Activated CD8-positive, alpha-beta memory T cell treated with anti-CD3 and anti-CD28 coated beads for 36 hours (primary cell): ENCODE results near the gene ME1. TPM values are rescaled to one million over a fixed set of nuclear protein-coding genes. Genes with fewer than 3 reads are reported as not detected.
"Not testable (repeated sequence)": the region's sequence is repeated elsewhere in the genome, so short reads cannot be mapped to it uniquely, and the experiment has no call there.

Source experiments
- CTCF ChIA-PET: fragments of 350-600 bp; sonication (Branson Sonifier 250); formaldehyde crosslinking; loops from one replicate; lab custom pipeline; 2021; ENCODE audit warnings: antibody characterized with exemption; lab: Charles Lee
- POLR2A ChIA-PET: fragments of 350-600 bp; sonication (Branson Sonifier 250); formaldehyde crosslinking; loops from one replicate; lab custom pipeline; 2021; ENCODE audit warnings: antibody characterized with exemption; lab: Charles Lee
- total RNA-seq, 2 experiments: library from RNA; stranded (reverse); gene quantifications; one replicate each; pipeline ENCODE4 v1.2.3, GENCODE V29; 2021

ME1 gene
- total RNA-seq, 2 experiments from 2014 or later, result 0.34 to 0.44 TPM

- ChIA-PET CTCF (no interaction called here), POLR2A (no interaction called here)
Observed at GRCh38 chr6:83367104-83367503, 63.7 kb downstream of the ME1 start.

GRCh38 chr6:83365931-83366330 is 64.9 kb downstream of the ME1 start:
- CTCF ChIA-PET, result no interaction called here
- POLR2A ChIA-PET, result no interaction called here

DNA sequence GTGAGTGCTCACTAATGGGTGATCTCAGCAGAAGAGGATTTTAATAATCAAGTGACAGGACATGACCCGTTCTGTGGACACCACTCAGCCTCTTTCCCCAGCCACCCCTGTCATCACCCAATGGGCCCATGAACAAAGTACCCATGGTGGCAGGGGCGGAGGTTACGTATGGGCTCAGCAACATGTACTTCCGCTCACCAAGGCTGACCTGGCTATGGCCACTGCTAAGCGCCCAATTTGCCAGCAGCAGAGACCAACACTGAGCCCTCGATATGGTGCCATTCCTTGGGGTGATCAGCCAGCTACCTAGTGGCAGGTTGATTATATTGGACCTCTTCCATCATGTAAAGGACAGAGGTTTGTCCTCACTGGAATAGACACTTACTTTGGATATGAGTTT is 68.5 kb downstream of the ME1 start:
- POLR2A ChIA-PET, result not testable (repeated sequence)

GRCh38 chr6:83359638-83360037 is 71.2 kb downstream of the ME1 start:
- ChIA-PET POLR2A (no interaction called here), CTCF (no interaction called here)

More for the DNA sequence above, 68.5 kb downstream of the ME1 start:
- CTCF ChIA-PET, result not testable (repeated sequence)

GRCh38 chr6:83354747-83355146 is 76.1 kb downstream of the ME1 start:
- CTCF ChIA-PET, result no interaction called here
- POLR2A ChIA-PET, result no interaction called here

DNA sequence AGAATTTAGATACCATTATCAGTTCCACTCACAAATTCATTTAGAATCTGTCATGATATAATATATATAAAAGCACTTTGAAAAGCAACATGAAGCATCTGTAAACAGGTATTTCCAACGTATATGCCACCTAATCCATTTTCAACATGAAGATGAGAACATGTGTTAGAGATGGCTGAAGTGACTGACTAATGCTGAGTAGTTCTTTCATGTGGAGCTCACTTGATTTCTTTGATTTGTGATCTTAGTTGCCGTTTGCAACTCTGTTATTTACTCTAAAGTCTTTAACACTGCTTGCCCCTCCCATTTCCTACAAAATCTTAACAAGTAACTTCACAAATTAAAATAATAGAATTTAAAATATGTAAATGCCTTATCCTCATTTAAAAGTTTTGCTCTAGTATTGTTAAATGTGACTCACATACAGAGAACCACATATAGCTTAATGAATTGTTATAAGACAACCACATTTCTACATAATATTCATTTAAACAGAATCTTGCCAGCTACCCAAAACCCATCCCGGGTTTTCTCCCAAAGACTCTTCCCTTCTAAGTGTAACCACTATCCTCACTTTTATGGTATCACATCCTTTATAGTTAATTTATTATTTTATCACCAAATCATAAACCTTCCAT is 78.3 kb downstream of the ME1 start:
- CTCF ChIA-PET, result no interaction called here
- POLR2A ChIA-PET, result no interaction called here

DNA sequence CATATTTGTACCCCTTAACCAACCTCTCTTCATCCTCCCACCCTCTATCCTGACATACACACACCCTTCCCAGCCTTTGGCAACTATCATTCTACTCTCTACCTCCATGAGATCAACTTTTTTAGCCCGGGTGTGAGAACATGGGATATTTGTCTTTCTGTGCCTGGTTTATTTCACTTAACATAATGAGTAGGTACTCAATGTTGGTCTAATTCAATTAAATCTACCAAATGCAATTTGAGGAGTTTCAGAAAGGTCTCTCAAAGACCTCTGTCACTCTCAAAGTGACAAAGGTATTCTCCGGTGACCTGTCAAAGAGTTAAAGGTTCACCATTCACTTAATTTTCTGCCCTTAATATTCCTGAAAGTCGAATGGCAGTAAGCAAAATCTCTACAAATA is 87.7 kb downstream of the ME1 start:
- CTCF ChIA-PET, result no interaction called here
- POLR2A ChIA-PET, result no interaction called here

DNA sequence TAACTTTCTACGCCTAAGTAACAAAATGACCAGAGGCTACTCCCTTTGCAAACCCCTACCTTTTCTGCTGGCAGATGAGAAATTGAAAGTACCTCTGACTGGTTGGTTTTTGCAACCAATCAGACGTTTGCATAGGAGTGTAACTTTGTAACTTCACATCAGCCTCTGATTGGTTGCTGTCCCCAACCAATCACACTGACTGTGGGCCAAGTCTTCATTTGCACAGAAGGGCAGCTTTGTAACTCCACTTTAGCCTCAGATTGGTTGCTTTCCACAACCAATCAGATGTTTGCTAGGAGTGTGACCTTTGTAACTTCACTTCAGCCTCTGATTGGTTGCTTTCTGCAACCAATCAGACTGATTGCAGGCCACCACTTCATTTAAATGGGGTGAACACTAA is 89.1 kb downstream of the ME1 start:
- ChIA-PET CTCF (no interaction called here), POLR2A (no interaction called here)

DNA sequence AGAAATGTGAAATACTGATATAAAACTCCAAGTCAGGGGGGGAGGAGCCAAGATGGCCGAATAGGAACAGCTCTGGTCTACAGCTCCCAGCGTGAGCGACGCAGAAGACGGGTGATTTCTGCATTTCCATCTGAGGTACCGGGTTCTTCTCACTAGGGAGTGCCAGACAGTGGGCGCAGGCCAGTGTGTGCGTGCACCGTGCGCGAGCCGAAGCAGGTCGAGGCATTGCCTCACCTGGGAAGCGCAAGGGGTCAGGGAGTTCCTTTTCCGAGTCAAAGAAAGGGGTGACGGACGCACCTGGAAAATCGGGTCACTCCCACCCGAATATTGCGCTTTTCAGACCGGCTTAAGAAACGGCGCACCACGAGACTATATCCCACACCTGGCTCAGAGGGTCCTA is 96.9 kb downstream of the ME1 start:
- POLR2A ChIA-PET, CTCF ChIA-PET: not testable (repeated sequence)

DNA sequence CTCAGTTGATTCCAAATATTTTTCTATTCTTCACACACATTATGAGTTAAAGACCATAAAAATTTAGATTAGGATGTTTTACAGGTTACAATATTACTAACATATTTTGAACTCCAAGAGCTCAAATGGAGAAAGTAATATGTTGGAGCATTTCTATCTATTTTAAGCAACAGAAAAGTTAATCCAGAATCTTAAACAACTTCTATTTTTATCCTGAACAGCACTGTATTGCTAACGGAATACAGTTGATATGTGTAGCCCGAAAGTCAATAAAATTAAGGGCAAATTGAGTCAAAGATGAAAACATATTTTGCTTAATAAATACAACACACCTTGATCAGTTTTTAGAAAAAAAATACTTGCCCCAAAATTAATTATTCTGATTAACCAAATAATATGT is 97.4 kb downstream of the ME1 start:
- POLR2A ChIA-PET, result no interaction called here
- CTCF ChIA-PET, result no interaction called here

DNA sequence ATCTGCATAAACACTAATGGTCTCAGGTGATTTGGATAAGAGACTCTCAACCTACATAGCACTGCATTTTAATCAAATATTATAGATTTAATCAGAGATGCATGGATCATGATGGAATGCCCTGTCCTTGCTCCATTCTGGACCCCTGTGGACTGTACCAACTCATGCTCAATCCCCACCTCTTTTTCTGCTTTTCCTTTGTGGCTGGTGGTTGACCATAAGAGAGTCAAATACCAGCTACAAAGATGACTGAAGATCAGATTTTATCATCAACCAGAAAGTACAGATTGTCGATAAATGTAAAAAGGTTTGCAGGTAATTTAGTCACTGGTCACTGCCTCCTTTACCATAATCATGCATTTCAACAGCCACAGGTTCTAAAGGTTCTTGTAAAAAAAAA is 116.2 kb downstream of the ME1 start:
- POLR2A ChIA-PET, result no interaction called here
- CTCF ChIA-PET, result no interaction called here

DNA sequence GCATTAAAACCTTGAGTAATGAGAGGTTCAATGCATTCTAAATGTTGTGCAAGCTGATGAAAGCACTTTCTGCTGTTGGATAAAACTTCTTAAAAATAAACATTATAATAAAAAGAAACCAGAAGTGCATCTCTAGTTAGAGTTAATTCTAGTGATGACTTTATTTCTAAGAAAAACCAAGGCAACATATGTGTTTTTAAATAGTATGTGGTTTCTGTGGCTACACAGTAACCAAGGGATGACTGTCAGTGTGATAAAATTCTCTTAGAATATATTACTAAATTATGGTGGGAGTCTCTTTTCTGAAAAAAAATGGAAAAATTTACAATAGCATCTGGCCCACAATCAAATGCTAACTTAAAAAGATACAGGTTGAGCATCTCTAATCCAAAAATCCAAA is 117.0 kb downstream of the ME1 start:
- ChIA-PET POLR2A (no interaction called here), CTCF (no interaction called here)

DNA sequence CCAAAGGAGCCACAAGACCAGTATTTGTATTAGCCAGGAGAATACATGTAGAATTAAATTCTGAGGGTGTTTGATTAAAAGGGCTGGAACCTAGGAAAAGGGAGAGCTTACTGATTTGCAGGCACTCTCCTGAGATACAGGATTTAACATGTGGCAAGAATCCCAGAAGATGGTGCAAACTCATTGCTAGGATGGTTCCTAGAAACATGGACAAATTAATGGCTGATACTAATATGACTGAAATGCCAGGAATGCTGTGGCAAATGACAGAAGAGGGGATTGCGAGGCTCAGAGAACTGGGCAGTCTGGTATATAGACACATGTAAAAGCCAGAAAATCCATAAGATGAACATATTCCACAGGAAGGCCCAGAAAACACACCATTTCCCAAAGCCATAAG is 119.6 kb downstream of the ME1 start:
- CTCF ChIA-PET, result no interaction called here

GRCh38 chr6:83310046-83310445 is 120.8 kb downstream of the ME1 start:
- ChIA-PET POLR2A (no interaction called here), CTCF (no interaction called here)

More for the DNA sequence above, 119.6 kb downstream of the ME1 start:
- POLR2A ChIA-PET, result no interaction called here

GRCh38 chr6:83309344-83309743 is 121.5 kb downstream of the ME1 start:
- ChIA-PET POLR2A (no interaction called here), CTCF (interaction anchor here (1.8 kb wide), 1 partner anchor 244 kb away, joined by 3 read pairs; the partner anchor contains the start of gene UBE3D)

DNA sequence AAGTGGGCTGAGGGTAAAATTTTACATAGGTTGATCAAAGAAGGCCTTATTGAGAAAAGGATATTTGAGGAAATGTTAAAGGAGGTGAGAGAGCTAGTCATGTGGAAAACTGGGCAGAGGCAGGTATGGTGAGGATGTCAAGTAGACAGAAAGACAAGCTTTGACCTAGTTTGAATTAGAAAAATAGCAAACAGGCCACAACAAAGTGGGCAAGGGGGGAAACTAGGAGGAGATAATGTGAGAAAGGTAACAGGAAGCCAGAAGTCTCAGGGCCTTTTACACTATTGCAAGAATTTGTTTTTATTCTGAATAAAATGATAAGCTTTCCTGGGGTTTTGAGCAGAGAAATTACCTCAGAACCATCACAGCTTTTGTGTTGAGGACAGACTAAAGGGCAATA is 122.0 kb downstream of the ME1 start:
- ChIA-PET CTCF (interaction anchor here (1.8 kb wide), 1 partner anchor 243 kb away, joined by 3 read pairs; the partner anchor contains the start of gene UBE3D), POLR2A (no interaction called here)

DNA sequence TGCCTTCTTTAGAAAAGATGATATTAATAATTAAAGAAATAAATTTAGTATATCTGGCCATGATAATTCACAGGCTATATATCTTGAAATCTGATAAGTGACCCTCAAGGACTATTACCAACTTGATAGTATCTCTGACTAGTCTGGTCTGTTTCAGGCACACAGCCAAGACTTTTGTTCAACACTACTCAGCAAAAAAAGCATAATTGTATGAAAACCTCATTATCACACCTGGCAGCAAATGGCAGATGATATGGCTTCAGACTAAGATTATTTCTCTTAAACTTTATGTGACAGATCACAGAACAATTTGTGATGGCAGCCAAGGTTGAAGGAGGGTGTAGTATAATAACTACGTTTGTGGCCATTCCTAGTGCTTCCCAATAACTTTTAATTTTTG is 123.0 kb downstream of the ME1 start:
- POLR2A ChIA-PET, result no interaction called here
- CTCF ChIA-PET, result interaction anchor here (1.8 kb wide), 1 partner anchor 242 kb away, joined by 3 read pairs; the partner anchor contains the start of gene UBE3D

DNA sequence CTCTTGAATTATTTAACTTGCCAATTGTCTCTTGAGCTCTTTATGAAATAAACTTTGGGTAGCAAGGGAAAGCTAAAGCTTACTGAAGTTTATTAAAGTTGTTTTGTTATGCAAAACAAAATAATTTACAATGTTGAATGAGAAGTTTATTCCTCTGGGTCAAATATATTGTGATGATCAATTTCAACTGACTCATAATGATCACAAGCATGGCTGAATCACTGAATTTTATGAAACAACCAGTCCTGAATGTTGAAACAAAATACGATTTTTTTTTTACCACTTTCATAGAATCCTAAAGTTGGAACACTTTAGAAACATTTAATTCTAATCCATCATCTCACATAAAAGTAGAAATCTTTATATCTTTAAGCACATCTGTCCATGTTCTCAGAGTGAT is 127.4 kb downstream of the ME1 start:
- POLR2A ChIA-PET, result no interaction called here
- CTCF ChIA-PET, result no interaction called here

- ChIA-PET POLR2A (no interaction called here), CTCF (no interaction called here)
Observed at GRCh38 chr6:83294676-83295075, 136.2 kb downstream of the ME1 start.

- CTCF ChIA-PET, result no interaction called here
- POLR2A ChIA-PET, result interaction anchor here (1.0 kb wide), 1 partner anchor 226 kb away, joined by 3 read pairs; the partner anchor contains the start of gene DOP1A
Observed at GRCh38 chr6:83292900-83293843, 137.7 kb downstream of the ME1 start.

GRCh38 chr6:83287298-83287697 is 143.6 kb downstream of the ME1 start:
- POLR2A ChIA-PET, CTCF ChIA-PET: not testable (repeated sequence)
